GM12874 (cell line): ENCODE measurements around the gene SPOCK2.

Source experiments
- CTCF ChIP-seq: IDR thresholded peaks from 2 replicates; pipeline ENCODE4 v1.5.1; 2011; ENCODE audit warnings: low read depth, mild to moderate bottlenecking, control low read depth, low read length, moderate library complexity; ENCODE audit not compliant: insufficient read depth

SPOCK2 gene

GRCh38 chr10:72114706-72115450, 26.5 kb upstream of the SPOCK2 start:
- no peak for TF ChIP-seq CTCF

GRCh38 chr10:72110673-72111401, 22.5 kb upstream of the SPOCK2 start:
- TF ChIP-seq CTCF = no peak

GRCh38 chr10:72109636-72110157, 21.3 kb upstream of the SPOCK2 start:
- no peak for TF ChIP-seq CTCF

GRCh38 chr10:72108830-72109635, 20.7 kb upstream of the SPOCK2 start:
- TF ChIP-seq CTCF = no peak

- no peak for TF ChIP-seq CTCF
Observed at GRCh38 chr10:72107325-72108003, 19.1 kb upstream of the SPOCK2 start.

GRCh38 chr10:72106896-72107295, 18.5 kb upstream of the SPOCK2 start:
- TF ChIP-seq CTCF = no peak
